Endodermal cell (in vitro differentiated cells): ENCODE data around the gene VWA8. TPM values are rescaled to one million over a fixed set of nuclear protein-coding genes. Genes with fewer than 3 reads are reported as not detected.

Source experiments
- DNase-seq: peaks from one replicate; pipeline ENCODE4 v3.0.0-alpha.2; 2017
- H3K27ac ChIP-seq: 2 replicates; pipeline ENCODE4 v1.5.1; 2013; ENCODE audit warnings: mild to moderate bottlenecking, low read depth, low read length, moderate library complexity
- H3K27me3 ChIP-seq: 2 replicates; pipeline ENCODE4 v1.6.1; 2013; ENCODE audit warnings: mild to moderate bottlenecking, low read length, moderate library complexity; ENCODE audit not compliant: insufficient read depth, control insufficient read depth, poor library complexity, severe bottlenecking
- H3K36me3 ChIP-seq: 2 replicates; pipeline ENCODE4 v1.7.0; 2013; ENCODE audit warnings: mild to moderate bottlenecking, low read length, moderate library complexity; ENCODE audit not compliant: control insufficient read depth, insufficient read depth
- H3K4me1 ChIP-seq: one replicate; pipeline ENCODE4 v1.7.0; 2013; ENCODE audit warnings: low read length; ENCODE audit not compliant: control insufficient read depth, insufficient read depth
- H3K4me3 ChIP-seq: 2 replicates; pipeline ENCODE4 v1.5.1; 2013; ENCODE audit warnings: mild to moderate bottlenecking, low read length, moderate library complexity
- H3K9ac ChIP-seq: 2 replicates; pipeline ENCODE4 v1.6.1; 2013; ENCODE audit warnings: mild to moderate bottlenecking, low read length, moderate library complexity; ENCODE audit not compliant: poor library complexity, severe bottlenecking; ENCODE audit errors: extremely low read depth
- H3K9me3 ChIP-seq: 2 replicates; pipeline ENCODE4 v1.6.1; 2013; ENCODE audit warnings: mild to moderate bottlenecking, low read length, moderate library complexity; ENCODE audit not compliant: control insufficient read depth
- H3K27ac Mint-ChIP-seq: 2 replicates; pipeline ENCODE4 v1.8.0; 2020; ENCODE audit warnings: mixed read lengths
- H3K27me3 Mint-ChIP-seq: 2 replicates; pipeline ENCODE4 v1.8.0; 2021; ENCODE audit warnings: mild to moderate bottlenecking, mixed read lengths; ENCODE audit not compliant: insufficient read depth
- H3K36me3 Mint-ChIP-seq: 2 replicates; pipeline ENCODE4 v1.8.0; 2020; ENCODE audit warnings: low read depth, mixed read lengths
- H3K4me1 Mint-ChIP-seq: 2 replicates; pipeline ENCODE4 v1.8.0; 2020; ENCODE audit warnings: mixed read lengths
- H3K4me3 Mint-ChIP-seq: 2 replicates; pipeline ENCODE4 v1.8.0; 2020; ENCODE audit warnings: mild to moderate bottlenecking, moderate library complexity, mixed read lengths
- H3K9me3 Mint-ChIP-seq: 2 replicates; pipeline ENCODE4 v1.8.0; 2020; ENCODE audit warnings: mild to moderate bottlenecking, mixed read lengths
- CTCF ChIP-seq: fragments of 200-600 bp; sonication (generic); conservative IDR thresholded peaks from 2 replicates; pipeline ENCODE4 v1.5.0; 2021; ENCODE audit warnings: antibody characterized with exemption, mild to moderate bottlenecking
- WGBS, 2 experiments: methylation state at CpG; one replicate each; pipeline versions ENCODE4 v1.1.5 to v1.1.7; 2013; ENCODE audit warnings: missing lambda C conversion rate in 2 of 2, mixed read lengths in 1 of 2; ENCODE audit not compliant: insufficient coverage in 1 of 2, insufficient read length in 1 of 2; 5-methylcytosine and 5-hydroxymethylcytosine counted together
- total RNA-seq, 2 donors: library from RNA; stranded (reverse); fragmentation: NEBNext Ultra II Directional in 1 of 2; extraction: Animal tissue kit (Norgen Biotek cat#: 25700) in 1 of 2; gene quantifications; 2 replicates in 1 of 2; 3 replicates in 1 of 2; pipeline ENCODE4 v1.2.1, GENCODE V29; 2021

VWA8 gene
- total RNA-seq, 2 donors from 2014 or later: 24.6 to 25.6 TPM

GRCh38 chr13:41816057-41816456 is 144.9 kb downstream of the VWA8 start:
- no peak for DNase-seq
- H3K4me3 ChIP-seq: peak overlapping the region; percentile 66
- H3K9me3 ChIP-seq: peaks cover 46% of the 10 kb centered on the region
- no peak overlapping the region for H3K9ac ChIP-seq
- peaks cover 53% of the 10 kb centered on the region for H3K36me3 Mint-ChIP-seq
- no peak overlapping the region for H3K4me3 Mint-ChIP-seq
- H3K36me3 ChIP-seq: peaks cover 37% of the 10 kb centered on the region
- peaks cover 4% of the 10 kb centered on the region for H3K4me1 ChIP-seq
- TF ChIP-seq CTCF: no peak
- H3K27me3 ChIP-seq: no peaks in the 10 kb centered on the region
- H3K9me3 Mint-ChIP-seq: peaks cover 30% of the 10 kb centered on the region
- no peaks in the 10 kb centered on the region for H3K27me3 Mint-ChIP-seq
- no peak overlapping the region for H3K27ac Mint-ChIP-seq
- peaks cover 2% of the 10 kb centered on the region for H3K4me1 Mint-ChIP-seq
- no peak overlapping the region for H3K27ac ChIP-seq
- 92% methylated on average over 3 of the region's 3 CpGs; no CpG with 5 or more reads in 1 of the 2 experiments for WGBS, 2 experiments

GRCh38 chr13:41813426-41813825 is 147.5 kb downstream of the VWA8 start:
- Mint-ChIP-seq H3K36me3 (peaks cover 55% of the 10 kb centered on the region), H3K27ac (no peak overlapping the region), H3K4me3 (no peak overlapping the region), H3K9me3 (peaks cover 30% of the 10 kb centered on the region), H3K27me3 (no peaks in the 10 kb centered on the region), H3K4me1 (no peaks in the 10 kb centered on the region)
- Histone ChIP-seq H3K9me3 (peaks cover 40% of the 10 kb centered on the region), H3K36me3 (peaks cover 44% of the 10 kb centered on the region), H3K9ac (no peak overlapping the region), H3K4me3 (no peak overlapping the region), H3K4me1 (no peaks in the 10 kb centered on the region), H3K27me3 (no peaks in the 10 kb centered on the region), H3K27ac (no peak overlapping the region)
- DNase-seq: no peak
- no peak for TF ChIP-seq CTCF

GRCh38 chr13:41812851-41813250 is 148.1 kb downstream of the VWA8 start:
- Histone ChIP-seq H3K27ac (no peak overlapping the region), H3K9me3 (peaks cover 39% of the 10 kb centered on the region), H3K9ac (no peak overlapping the region), H3K27me3 (no peaks in the 10 kb centered on the region), H3K4me1 (no peaks in the 10 kb centered on the region), H3K4me3 (no peak overlapping the region), H3K36me3 (peaks cover 43% of the 10 kb centered on the region)
- H3K4me1 Mint-ChIP-seq: no peaks in the 10 kb centered on the region
- H3K27me3 Mint-ChIP-seq: no peaks in the 10 kb centered on the region
- 89% methylated on average over 2 of the region's 2 CpGs; no CpG with 5 or more reads in 1 of the 2 experiments for WGBS, 2 experiments
- H3K27ac Mint-ChIP-seq: peak overlapping the region; percentile 56
- DNase-seq: no peak
- peaks cover 30% of the 10 kb centered on the region for H3K9me3 Mint-ChIP-seq
- no peak overlapping the region for H3K4me3 Mint-ChIP-seq
- H3K36me3 Mint-ChIP-seq: peaks cover 53% of the 10 kb centered on the region
- TF ChIP-seq CTCF: no peak
